Body of pancreas (tissue), 4 donors: Measurements from ENCODE around the gene MSX1.

Experiments used
- POLR2A ChIP-seq, 3 donors: fragments of 450-650 bp; IDR thresholded peaks; one replicate each; pipeline ENCODE4 v1.6.1; 2016; ENCODE audit warnings: antibody characterized with exemption in 3 of 3, mild to moderate bottlenecking in 2 of 3
- TF ChIP-seq, protein P1 (sequence below), 7 experiments: fragments of 450-650 bp in 4 of 7; fragments of 200-600 bp in 3 of 7; sonication (generic) in 3 of 7; IDR thresholded peaks; one replicate each; pipeline ENCODE4 v1.5.1; 2016 to 2019; ENCODE audit warnings: antibody characterized with exemption in 7 of 7

GRCh38 chr4:4864940-4865704, 5.7 kb downstream of the MSX1 start:
- TF ChIP-seq POLR2A (IDR thresholded peaks at IDR 0.05) = no peak
- TF ChIP-seq, protein P1, sequence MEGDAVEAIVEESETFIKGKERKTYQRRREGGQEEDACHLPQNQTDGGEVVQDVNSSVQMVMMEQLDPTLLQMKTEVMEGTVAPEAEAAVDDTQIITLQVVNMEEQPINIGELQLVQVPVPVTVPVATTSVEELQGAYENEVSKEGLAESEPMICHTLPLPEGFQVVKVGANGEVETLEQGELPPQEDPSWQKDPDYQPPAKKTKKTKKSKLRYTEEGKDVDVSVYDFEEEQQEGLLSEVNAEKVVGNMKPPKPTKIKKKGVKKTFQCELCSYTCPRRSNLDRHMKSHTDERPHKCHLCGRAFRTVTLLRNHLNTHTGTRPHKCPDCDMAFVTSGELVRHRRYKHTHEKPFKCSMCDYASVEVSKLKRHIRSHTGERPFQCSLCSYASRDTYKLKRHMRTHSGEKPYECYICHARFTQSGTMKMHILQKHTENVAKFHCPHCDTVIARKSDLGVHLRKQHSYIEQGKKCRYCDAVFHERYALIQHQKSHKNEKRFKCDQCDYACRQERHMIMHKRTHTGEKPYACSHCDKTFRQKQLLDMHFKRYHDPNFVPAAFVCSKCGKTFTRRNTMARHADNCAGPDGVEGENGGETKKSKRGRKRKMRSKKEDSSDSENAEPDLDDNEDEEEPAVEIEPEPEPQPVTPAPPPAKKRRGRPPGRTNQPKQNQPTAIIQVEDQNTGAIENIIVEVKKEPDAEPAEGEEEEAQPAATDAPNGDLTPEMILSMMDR (IDR thresholded peaks at IDR 0.05) = no peak
